ENCODE data around the gene FOXB2. TPM values are rescaled to one million over a fixed set of nuclear protein-coding genes. Genes with fewer than 3 reads are reported as not detected.
"Not testable (repeated sequence)": the region's sequence is repeated elsewhere in the genome, so short reads cannot be mapped to it uniquely, and the experiment has no call there.

Gene FOXB2
- total RNA-seq, 1 donor from 2014 or later, result not detected

GRCh38 chr9:77030045-77030444 lies 10.6 kb downstream of the FOXB2 start:
- ATAC-seq (no peak), DNase-seq (ENCODE audit: missing footprints) (no peak)
- intact Hi-C loops (cut with DNase I), result no loop called here

- intact Hi-C loops (cut with DNase I), result no loop called here
- no peak for ATAC-seq
Measured at GRCh38 chr9:77038281-77039036, 19.0 kb downstream of the FOXB2 start.

GRCh38 chr9:77040340-77040739 lies 20.9 kb downstream of the FOXB2 start:
- intact Hi-C loops (cut with DNase I), result no loop called here
- ATAC-seq, result no peak
- DNase-seq (ENCODE audit: missing footprints), result no peak

More at GRCh38 chr9:77038281-77039036, 19.0 kb downstream of the FOXB2 start:
- DNase-seq (ENCODE audit: missing footprints), result no peak

- DNase-seq (ENCODE audit: missing footprints); ATAC-seq; intact Hi-C loops (cut with DNase I): not testable (repeated sequence)
Measured at GRCh38 chr9:77043743-77044142, 24.3 kb downstream of the FOXB2 start.

GRCh38 chr9:77060681-77061080 lies 41.2 kb downstream of the FOXB2 start:
- DNase-seq (ENCODE audit: missing footprints); intact Hi-C loops (cut with DNase I); ATAC-seq: not testable (repeated sequence)

GRCh38 chr9:77063645-77064285 lies 44.3 kb downstream of the FOXB2 start:
- no peak for DNase-seq (ENCODE audit: missing footprints)
- ATAC-seq, result no peak
- intact Hi-C loops (cut with DNase I), result no loop called here

GRCh38 chr9:77066388-77066787 lies 46.9 kb downstream of the FOXB2 start:
- ATAC-seq, result no peak
- no peak for DNase-seq (ENCODE audit: missing footprints)
- intact Hi-C loops (cut with DNase I), result no loop called here

Other genes with a start within 250 kb of the FOXB2 start
- 1.9 TPM for gene PRUNE2, start 113.5 kb upstream of the FOXB2 start, total RNA-seq
- gene VPS13A, start 157.9 kb downstream of the FOXB2 start, total RNA-seq, result 36.2 TPM

All from Right ventricle myocardium inferior (tissue), 1 donor.